Breast epithelium (tissue), 4 donors: ENCODE measurements around the gene MRPS25. TPM values are rescaled to one million over a fixed set of nuclear protein-coding genes. Genes with fewer than 3 reads are reported as not detected.

ENCODE experiments used
- DNase-seq, 2 donors: peaks; one replicate each; pipeline ENCODE4 v3.0.0-alpha.2; 2019; ENCODE audit warnings: low spot score in 2 of 2
- H3K27ac ChIP-seq, 2 donors: fragments of 200-600 bp; sonication (generic) in 1 of 2; one replicate each; pipeline ENCODE4 v1.5.1; 2016 to 2019; ENCODE audit warnings: mild to moderate bottlenecking in 1 of 2
- H3K27me3 ChIP-seq, 2 donors: fragments of 200-600 bp; sonication (generic) in 1 of 2; one replicate each; pipeline versions ENCODE4 v1.5.1 to v1.6.0; 2017 to 2019; ENCODE audit warnings: control low read depth in 1 of 2, mild to moderate bottlenecking in 1 of 2
- H3K36me3 ChIP-seq: fragments of 200-600 bp; one replicate; pipeline ENCODE4 v1.5.1; 2019
- H3K4me1 ChIP-seq, 2 donors: fragments of 200-600 bp; sonication (generic); one replicate each; pipeline ENCODE4 v1.5.1; 2016 to 2019; ENCODE audit warnings: control low read depth in 1 of 2
- H3K4me3 ChIP-seq, 3 donors: fragments of 200-600 bp; sonication (generic); 1 replicate in 2 of 3; 2 replicates in 1 of 3; pipeline ENCODE4 v1.5.1; 2016 to 2019; ENCODE audit warnings: mild to moderate bottlenecking in 3 of 3, moderate library complexity in 2 of 3
- H3K9me3 ChIP-seq, 2 donors: fragments of 200-600 bp; sonication (generic) in 1 of 2; one replicate each; pipeline ENCODE4 v1.5.1; 2016 to 2019; ENCODE audit warnings: control low read depth in 1 of 2
- CTCF ChIP-seq, 3 donors: fragments of 450-650 bp; IDR thresholded peaks; one replicate each; pipeline ENCODE4 v1.5.1; 2016 to 2017; ENCODE audit warnings: antibody characterized with exemption in 3 of 3, mild to moderate bottlenecking in 3 of 3, moderate library complexity in 3 of 3
- POLR2A ChIP-seq: fragments of 450-650 bp; IDR thresholded peaks from one replicate; pipeline ENCODE4 v1.6.1; 2016; ENCODE audit warnings: antibody characterized with exemption, mild to moderate bottlenecking, moderate library complexity
- POLR2AphosphoS5 ChIP-seq, 3 donors: sonication (generic); formaldehyde crosslinking; IDR thresholded peaks; one replicate each; pipeline ENCODE4 v1.6.1; 2017; ENCODE audit warnings: antibody characterized with exemption in 3 of 3
- intact Hi-C: fragments of 100-400 bp; cut with DNase I; formaldehyde crosslinking; loops from one replicate; pipeline ENCODE4 v1.15.1; 2023; ENCODE audit warnings: low total_unique reads
- total RNA-seq, 3 donors: library from RNA; depleted of rRNA; stranded (reverse); fragments of >200 nt; gene quantifications; one replicate each; pipeline ENCODE4 v1.1.0, GENCODE V29; 2016

MRPS25 gene
- total RNA-seq, result 10 to 100 TPM; 19.5 to 40.0 (median 36.4) TPM

DNA sequence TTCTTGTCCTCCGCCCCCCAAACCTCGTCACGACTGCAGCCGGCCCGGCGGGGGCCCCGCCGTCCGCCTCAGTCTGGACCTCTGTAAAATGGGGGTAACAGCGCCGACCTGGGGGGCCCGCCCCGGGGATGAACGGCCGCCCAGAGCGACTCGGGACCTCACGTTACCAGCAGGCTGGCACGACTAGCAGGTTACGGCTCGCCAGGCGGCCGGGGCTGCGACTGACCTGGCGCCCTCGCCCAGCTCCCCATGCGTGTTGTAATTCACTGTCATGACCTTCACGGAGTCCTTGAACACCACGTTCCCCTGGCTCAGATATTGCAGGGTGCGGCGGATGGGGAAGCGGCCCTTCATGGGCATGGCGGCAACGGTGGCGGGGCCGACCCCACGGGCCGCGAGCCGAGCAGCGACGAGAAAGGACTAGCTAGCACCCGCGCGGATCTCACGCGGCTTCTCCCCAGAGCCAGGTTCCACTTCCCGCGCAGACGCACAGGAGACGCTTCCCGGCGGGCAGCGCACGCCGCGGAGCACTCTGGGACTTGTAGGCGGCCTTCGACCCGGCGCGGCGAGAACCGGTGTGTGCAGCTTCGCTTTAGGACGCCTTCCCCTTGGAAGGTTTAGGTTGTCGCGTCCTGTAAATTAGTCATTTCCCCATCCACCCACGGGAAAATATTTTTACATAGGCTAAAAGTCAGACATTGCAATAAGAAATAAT, at the start of gene MRPS25:
MRPS25 (minus strand) TSS at position 481 of the 715 bp plus-strand sequence; CDS start at position 360, 121 bp downstream.
- peak; percentile 78 to 85 for DNase-seq
- H3K36me3 ChIP-seq, result no peaks in the 10 kb centered on the region
- H3K9me3 ChIP-seq, result no peaks in the 10 kb centered on the region
- TF ChIP-seq POLR2A (peak; percentile 57), CTCF (IDR thresholded peaks at IDR 0.05) (no peak), POLR2AphosphoS5 (IDR thresholded peaks at IDR 0.05) (peak; percentile 79 to 81 (median 80))
- intact Hi-C loops, result no loop called here
- H3K27ac ChIP-seq, result peak within 1 kb of the TSS; percentile 83 to 86
- H3K4me3 ChIP-seq, result peak within 1 kb of the TSS; percentile 89 to 92 (median 92)
- H3K4me1 ChIP-seq, result peaks cover 0 to 9% of the 10 kb centered on the region in 2 donors
- H3K27me3 ChIP-seq, result no peaks in the 10 kb centered on the region

DNA sequence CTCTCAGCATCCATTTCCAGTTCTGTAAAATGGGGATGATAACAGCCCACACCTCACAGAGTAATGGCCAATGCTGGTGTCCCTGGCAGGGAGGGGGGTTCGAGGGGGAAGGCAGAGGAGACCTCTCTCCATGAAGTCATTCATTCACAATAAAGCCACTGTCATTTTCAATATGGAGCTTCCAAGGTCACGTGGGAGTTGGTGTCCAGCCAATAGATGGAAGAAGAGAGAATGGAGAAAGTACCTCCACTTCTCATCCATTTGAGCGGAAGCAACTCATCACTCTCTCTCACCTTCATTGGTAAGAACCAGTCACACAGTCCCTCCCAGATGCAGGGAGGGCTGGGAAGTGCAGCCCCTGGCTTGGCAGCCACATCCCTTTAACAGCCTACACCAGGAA, 48.8 kb upstream of the MRPS25 start:
- H3K27me3 ChIP-seq, result no peaks in the 10 kb centered on the region
- H3K36me3 ChIP-seq, result no peaks in the 10 kb centered on the region
- no peaks in the 10 kb centered on the region for H3K4me1 ChIP-seq
- H3K4me3 ChIP-seq, result no peak overlapping the region
- H3K9me3 ChIP-seq, result no peaks in the 10 kb centered on the region
- no peak for DNase-seq
- H3K27ac ChIP-seq, result no peak overlapping the region
- TF ChIP-seq CTCF (IDR thresholded peaks at IDR 0.05) (no peak), POLR2AphosphoS5 (IDR thresholded peaks at IDR 0.05) (no peak), POLR2A (no peak)
- intact Hi-C loops, result no loop called here

GRCh38 chr3:15113471-15113870, 48.4 kb upstream of the MRPS25 start:
- no peak for DNase-seq
- intact Hi-C loops, result no loop called here
- Histone ChIP-seq H3K27me3 (no peaks in the 10 kb centered on the region), H3K4me1 (no peaks in the 10 kb centered on the region), H3K36me3 (no peaks in the 10 kb centered on the region), H3K27ac (no peak overlapping the region), H3K4me3 (no peak overlapping the region), H3K9me3 (no peaks in the 10 kb centered on the region)
- no peak for TF ChIP-seq POLR2A
- no peak for TF ChIP-seq POLR2AphosphoS5 (IDR thresholded peaks at IDR 0.05)
- no peak for TF ChIP-seq CTCF (IDR thresholded peaks at IDR 0.05)

GRCh38 chr3:15112011-15112410, 46.9 kb upstream of the MRPS25 start:
- H3K27ac ChIP-seq, result no peak overlapping the region
- H3K9me3 ChIP-seq, result no peaks in the 10 kb centered on the region
- no peaks in the 10 kb centered on the region for H3K4me1 ChIP-seq
- H3K4me3 ChIP-seq, result no peak overlapping the region
- intact Hi-C loops, result no loop called here
- no peaks in the 10 kb centered on the region for H3K36me3 ChIP-seq
- TF ChIP-seq POLR2A (no peak), CTCF (IDR thresholded peaks at IDR 0.05) (no peak), POLR2AphosphoS5 (IDR thresholded peaks at IDR 0.05) (no peak)
- DNase-seq, result no peak
- H3K27me3 ChIP-seq, result no peaks in the 10 kb centered on the region

- intact Hi-C loops, result no loop called here
- Histone ChIP-seq H3K4me1 (no peaks in the 10 kb centered on the region), H3K4me3 (no peak overlapping the region), H3K27me3 (no peaks in the 10 kb centered on the region), H3K27ac (no peak overlapping the region), H3K36me3 (no peaks in the 10 kb centered on the region), H3K9me3 (no peaks in the 10 kb centered on the region)
- no peak for DNase-seq
- TF ChIP-seq CTCF (IDR thresholded peaks at IDR 0.05), result no peak
- TF ChIP-seq POLR2A, result no peak
- no peak for TF ChIP-seq POLR2AphosphoS5 (IDR thresholded peaks at IDR 0.05)
These were observed 45.1 kb upstream of the MRPS25 start for GRCh38 chr3:15110206-15110605.
